K562 (cell line): Measurements from ENCODE around the gene HCN3. TPM values are rescaled to one million over a fixed set of nuclear protein-coding genes. Genes with fewer than 3 reads are reported as not detected.

Experiments
- BRF1 ChIP-seq: IDR thresholded peaks from 3 replicates; pipeline ENCODE4 v1.6.1; 2011; ENCODE audit warnings: borderline replicate concordance, mild to moderate bottlenecking; ENCODE audit not compliant: insufficient read length; ENCODE audit errors: extremely low read depth
- KLF13 ChIP-seq: fragments of 450-650 bp; IDR thresholded peaks from 2 replicates; pipeline ENCODE4 v1.6.1; 2016; ENCODE audit warnings: missing genetic modification characterization, low read depth, mild to moderate bottlenecking, missing compliant biosample characterization, moderate library complexity, borderline replicate concordance
- MAZ ChIP-seq, 2 experiments: fragments of 450-650 bp in 1 of 2; sonication (generic) in 1 of 2; formaldehyde crosslinking; IDR thresholded peaks in 1 of 2; conservative IDR thresholded peaks in 1 of 2; 2 replicates each; pipeline versions ENCODE4 v1.4.0 to v1.5.0; 2020; ENCODE audit warnings: mild to moderate bottlenecking in 1 of 2, missing genetic modification reagents in 1 of 2
- MXI1 ChIP-seq: IDR thresholded peaks from 2 replicates; pipeline ENCODE4 v1.6.1; 2011; ENCODE audit warnings: low read depth, mild to moderate bottlenecking, improper control_type of control experiment, low read length
- NCOA2 ChIP-seq, 2 experiments: fragments of 450-650 bp; IDR thresholded peaks; 2 replicates each; pipeline ENCODE4 v1.6.1; 2018; ENCODE audit warnings: mild to moderate bottlenecking in 2 of 2, moderate library complexity in 1 of 2; ENCODE audit not compliant: partially characterized antibody in 2 of 2
- NR2F6 ChIP-seq: fragments of 450-650 bp; formaldehyde crosslinking; IDR thresholded peaks from 2 replicates; pipeline ENCODE4 v1.4.0; 2020; ENCODE audit warnings: mild to moderate bottlenecking
- RBM15 ChIP-seq: fragments of 200-400 bp; formaldehyde crosslinking; IDR thresholded peaks from 2 replicates; pipeline ENCODE4 v1.6.1; 2018; ENCODE audit warnings: mild to moderate bottlenecking, low read length, moderate library complexity; ENCODE audit not compliant: insufficient read depth
- ZBTB40 ChIP-seq, 2 experiments: fragments of 450-650 bp in 1 of 2; sonication (generic) in 1 of 2; formaldehyde crosslinking in 1 of 2; IDR thresholded peaks; 2 replicates each; pipeline versions ENCODE4 v1.7.1 to v1.9.0; 2016 to 2022; ENCODE audit warnings: inconsistent platforms in 1 of 2, mild to moderate bottlenecking in 1 of 2, missing genetic modification reagents in 1 of 2
- ZNF668 ChIP-seq: fragments of 250-450 bp; sonication (Bioruptor Pico); IDR thresholded peaks from 2 replicates; pipeline ENCODE4 v1.8.0; 2022; ENCODE audit warnings: mild to moderate bottlenecking, inconsistent platforms
- ZNF696 ChIP-seq: fragments of 250-450 bp; sonication (Bioruptor Pico); conservative IDR thresholded peaks from 2 replicates; pipeline ENCODE4 v1.4.0; 2020; ENCODE audit warnings: mild to moderate bottlenecking, moderate library complexity
- ZNF740 ChIP-seq, 3 experiments: fragments of 200-800 bp in 1 of 3; sonication (Bioruptor generic) in 1 of 3; sonication (generic) in 1 of 3; formaldehyde crosslinking in 1 of 3; IDR thresholded peaks; 2 replicates each; pipeline versions ENCODE4 v1.6.1 to v1.8.0; 2016 to 2022; ENCODE audit warnings: mild to moderate bottlenecking in 2 of 3, missing compliant biosample characterization in 2 of 3, missing genetic modification characterization in 2 of 3, missing genetic modification reagents in 1 of 3
- polyA plus RNA-seq, 8 experiments: library from polyadenylated mRNA; depleted of rRNA in 4 of 8; stranded (reverse) in 5 of 8; unstranded in 3 of 8; fragments of >200 nt; fragmentation: Nextera tagmentation in 2 of 8; fragmentation: Illumina TruSeq in 1 of 8; extraction: Ambion mirVana in 2 of 8; extraction: Trizol in 1 of 8; gene quantifications; 2 replicates each; pipeline versions ENCODE4 v1.2.1 to v1.2.3, GENCODE V29; 2011 to 2014; ENCODE audit warnings: inconsistent platforms in 1 of 8, missing spikeins in 1 of 8
- total RNA-seq, 7 experiments: library from RNA; depleted of rRNA in 6 of 7; stranded (reverse); fragments of >200 nt in 6 of 7; fragmentation: Illumina TruSeq in 2 of 7; extraction: Trizol in 2 of 7; gene quantifications; 2 replicates each; pipeline versions ENCODE4 v1.2.1 to v1.2.3, GENCODE V29; 2011 to 2021; ENCODE audit warnings: low replicate concordance in 1 of 7
- TF ChIP-seq, protein P1 (sequence below): fragments of 150-350 bp; conservative IDR thresholded peaks from 2 replicates; pipeline ENCODE4 v1.6.1; 2014; ENCODE audit warnings: low read length

Gene HCN3
- total and polyA plus RNA-seq, 9 of the 15 experiments (the other 6 are each of a cell fraction or from before 2014, with no cell fraction given) = 0.91 to 9.7 (median 3.9) TPM

DNA sequence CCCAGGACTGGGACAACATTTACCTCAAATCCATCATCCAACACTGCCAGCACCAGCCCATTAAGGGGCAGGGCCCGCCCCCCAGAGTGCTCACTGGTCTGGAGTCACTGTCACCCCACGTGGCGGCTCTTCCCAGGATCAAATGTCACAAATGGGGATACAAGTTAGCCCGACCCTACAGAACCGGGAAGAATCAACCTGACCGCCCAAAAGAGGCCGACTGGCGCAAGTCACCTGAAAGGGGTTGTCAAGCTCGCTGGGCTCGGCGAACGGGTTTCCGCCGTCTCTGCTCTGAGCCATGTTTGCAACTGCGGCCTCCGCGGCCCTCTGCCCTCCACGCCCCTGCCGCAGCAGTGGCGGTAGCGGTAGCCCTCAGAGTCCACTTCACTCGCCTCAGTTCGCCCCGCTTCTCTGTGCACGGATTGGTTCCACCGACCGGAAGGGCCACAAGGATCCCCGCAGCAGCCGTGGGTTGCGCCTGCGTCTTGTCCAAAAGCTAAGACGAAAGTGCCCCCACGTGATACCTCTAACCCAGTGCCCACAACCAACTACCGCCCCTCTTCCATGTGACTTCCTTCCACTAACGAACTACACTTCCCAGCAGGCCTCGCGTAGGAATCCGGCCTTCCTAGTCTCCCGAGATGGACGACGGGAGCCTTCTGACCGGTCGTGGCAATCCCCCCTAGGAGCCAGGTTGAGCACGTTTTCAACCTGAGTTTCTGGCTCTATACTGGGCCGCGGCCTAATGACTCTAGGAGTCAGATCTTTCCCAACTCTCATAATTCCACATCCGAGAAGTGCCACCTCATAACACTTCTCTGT is 15.2 kb upstream of the HCN3 start, which contains the start of gene SCAMP3 (continued):
- TF ChIP-seq ZBTB40 (IDR thresholded peaks at IDR 0.05) = peak; percentile 87
- TF ChIP-seq ZBTB40 (CRISPR knock-in tag; IDR thresholded peaks at IDR 0.05) = no peak
- TF ChIP-seq NCOA2 (IDR thresholded peaks at IDR 0.05; ENCODE audit: partially characterized antibody in 2 of 2) = no peak
- no peak for TF ChIP-seq ZNF740 (CRISPR knock-in tag; IDR thresholded peaks at IDR 0.05)
- TF ChIP-seq ZNF740 (tag; IDR thresholded peaks at IDR 0.05) = no peak
- TF ChIP-seq, protein P1, sequence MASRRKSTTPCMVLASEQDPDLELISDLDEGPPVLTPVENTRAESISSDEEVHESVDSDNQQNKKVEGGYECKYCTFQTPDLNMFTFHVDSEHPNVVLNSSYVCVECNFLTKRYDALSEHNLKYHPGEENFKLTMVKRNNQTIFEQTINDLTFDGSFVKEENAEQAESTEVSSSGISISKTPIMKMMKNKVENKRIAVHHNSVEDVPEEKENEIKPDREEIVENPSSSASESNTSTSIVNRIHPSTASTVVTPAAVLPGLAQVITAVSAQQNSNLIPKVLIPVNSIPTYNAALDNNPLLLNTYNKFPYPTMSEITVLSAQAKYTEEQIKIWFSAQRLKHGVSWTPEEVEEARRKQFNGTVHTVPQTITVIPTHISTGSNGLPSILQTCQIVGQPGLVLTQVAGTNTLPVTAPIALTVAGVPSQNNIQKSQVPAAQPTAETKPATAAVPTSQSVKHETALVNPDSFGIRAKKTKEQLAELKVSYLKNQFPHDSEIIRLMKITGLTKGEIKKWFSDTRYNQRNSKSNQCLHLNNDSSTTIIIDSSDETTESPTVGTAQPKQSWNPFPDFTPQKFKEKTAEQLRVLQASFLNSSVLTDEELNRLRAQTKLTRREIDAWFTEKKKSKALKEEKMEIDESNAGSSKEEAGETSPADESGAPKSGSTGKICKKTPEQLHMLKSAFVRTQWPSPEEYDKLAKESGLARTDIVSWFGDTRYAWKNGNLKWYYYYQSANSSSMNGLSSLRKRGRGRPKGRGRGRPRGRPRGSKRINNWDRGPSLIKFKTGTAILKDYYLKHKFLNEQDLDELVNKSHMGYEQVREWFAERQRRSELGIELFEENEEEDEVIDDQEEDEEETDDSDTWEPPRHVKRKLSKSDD = no peak
- TF ChIP-seq ZNF668 (CRISPR knock-in tag) = no peak
- TF ChIP-seq RBM15 = no peak
- peak; percentile 48 to 88 for TF ChIP-seq MAZ (CRISPR knock-in tag; conservative IDR thresholded peaks at IDR 0.05 in 1 of 2, IDR thresholded peaks at IDR 0.05 in 1 of 2)
- TF ChIP-seq BRF1 = no peak
- TF ChIP-seq KLF13 = no peak; the same call in 1 of the 2 replicates
- peak; percentile 93 for TF ChIP-seq NR2F6 (CRISPR knock-in tag)
- no peak; the same call in 1 of the 2 replicates for TF ChIP-seq ZNF696
- peak; percentile 85 for TF ChIP-seq MXI1
